Astrocyte (in vitro differentiated cells and primary cell): Measurements from ENCODE around the gene PRX.

Source experiments
- CTCF ChIP-seq: IDR thresholded peaks from 2 replicates; pipeline ENCODE4 v1.5.1; 2011; ENCODE audit warnings: low read depth, mild to moderate bottlenecking, inconsistent platforms, low read length, moderate library complexity; ENCODE audit not compliant: insufficient read depth
- EZH2 ChIP-seq: IDR thresholded peaks from 2 replicates; pipeline ENCODE4 v1.6.1; 2012; ENCODE audit warnings: mild to moderate bottlenecking, low read length, inconsistent platforms; ENCODE audit not compliant: insufficient read depth

- TF ChIP-seq CTCF, result no peak
- no peak for TF ChIP-seq EZH2
These were observed 56.2 kb downstream of the PRX start for GRCh38 chr19:40356681-40357595.
